ENCODE measurements around the gene RASD2.
"Not testable (repeated sequence)": the region's sequence is repeated elsewhere in the genome, so short reads cannot be mapped to it uniquely, and the experiment has no call there.

The RASD2 gene, protein sequence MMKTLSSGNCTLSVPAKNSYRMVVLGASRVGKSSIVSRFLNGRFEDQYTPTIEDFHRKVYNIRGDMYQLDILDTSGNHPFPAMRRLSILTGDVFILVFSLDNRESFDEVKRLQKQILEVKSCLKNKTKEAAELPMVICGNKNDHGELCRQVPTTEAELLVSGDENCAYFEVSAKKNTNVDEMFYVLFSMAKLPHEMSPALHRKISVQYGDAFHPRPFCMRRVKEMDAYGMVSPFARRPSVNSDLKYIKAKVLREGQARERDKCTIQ

GRCh38 chr22:35540595-35541253 lies at the start of gene RASD2:
RASD2 (plus strand) TSS chr22:35540831; CDS start chr22:35546810, 5,979 bp downstream.
- ChIA-PET POLR2A (ENCODE audit: low non-redundant PET) (no interaction called here), CTCF (interaction anchor here (0.7 kb wide), 1 partner anchor 9 kb away, joined by 3 read pairs; no protein-coding TSS in a partner anchor)
- H3K27ac ChIP-seq: peak within 1 kb of the TSS; percentile 11; the same call in 1 of the 2 replicates
- DNase-seq (ENCODE audit: low spot score): peak; percentile 8
- no peak for TF ChIP-seq CTCF (conservative IDR thresholded peaks at IDR 0.05; ENCODE audit: low read depth)

DNA sequence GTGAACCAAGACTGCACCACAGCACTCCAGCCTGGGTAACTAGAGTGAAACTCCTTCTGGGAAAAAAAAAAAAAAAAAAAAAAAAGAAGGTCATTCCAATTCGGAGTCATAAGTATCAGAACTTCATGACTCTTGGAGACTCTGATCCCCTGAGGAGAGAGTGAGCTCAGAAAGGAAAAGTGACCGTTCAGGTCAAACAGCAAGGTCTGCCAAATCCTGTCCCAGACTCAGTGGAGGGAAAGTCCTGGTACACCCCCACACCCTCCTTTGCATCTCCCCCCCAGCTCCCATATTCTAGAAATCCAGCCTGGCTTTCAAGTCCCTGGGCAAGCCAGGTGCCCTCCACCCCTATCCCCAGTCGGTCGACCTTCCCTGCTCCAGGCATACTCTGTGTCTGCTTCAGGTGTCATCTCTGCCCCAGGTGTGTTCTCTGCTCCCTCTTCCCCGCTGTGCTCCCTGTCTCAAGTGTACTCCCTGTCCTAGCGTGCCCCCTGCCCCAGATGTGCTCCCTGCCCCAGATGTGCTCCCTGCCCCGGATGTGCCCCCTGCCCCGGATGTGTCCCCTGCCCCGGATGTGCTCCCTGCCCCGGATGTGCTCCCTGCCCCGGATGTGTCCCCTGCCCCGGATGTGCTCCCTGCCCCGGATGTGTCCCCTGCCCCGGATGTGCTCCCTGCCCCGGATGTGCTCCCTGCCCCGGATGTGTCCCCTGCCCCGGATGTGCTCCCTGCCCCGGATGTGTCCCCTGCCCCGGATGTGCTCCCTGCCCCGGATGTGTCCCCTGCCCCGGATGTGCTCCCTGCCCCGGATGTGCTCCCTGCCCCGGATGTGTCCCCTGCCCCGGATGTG lies 49.3 kb upstream of the RASD2 start:
- not testable (repeated sequence) for H3K27ac ChIP-seq; DNase-seq (ENCODE audit: low spot score)
- ChIA-PET POLR2A (ENCODE audit: low non-redundant PET) (interaction anchor here (0.7 kb wide), 1 partner anchor 131 kb away, joined by 6 read pairs; no protein-coding TSS in a partner anchor), CTCF (interaction anchor here (0.6 to 0.7 kb wide), 2 partner anchors 130 to 1810 kb away, joined by 4 to 7 read pairs; no protein-coding TSS in a partner anchor)

- no peak overlapping the region for H3K27ac ChIP-seq
- no peak for DNase-seq (ENCODE audit: low spot score)
- no peak for TF ChIP-seq CTCF (conservative IDR thresholded peaks at IDR 0.05; ENCODE audit: low read depth)
- CTCF ChIA-PET: no interaction called here
- POLR2A ChIA-PET (ENCODE audit: low non-redundant PET): no interaction called here
These were observed 48.7 kb upstream of the RASD2 start for GRCh38 chr22:35491908-35492380.

DNA sequence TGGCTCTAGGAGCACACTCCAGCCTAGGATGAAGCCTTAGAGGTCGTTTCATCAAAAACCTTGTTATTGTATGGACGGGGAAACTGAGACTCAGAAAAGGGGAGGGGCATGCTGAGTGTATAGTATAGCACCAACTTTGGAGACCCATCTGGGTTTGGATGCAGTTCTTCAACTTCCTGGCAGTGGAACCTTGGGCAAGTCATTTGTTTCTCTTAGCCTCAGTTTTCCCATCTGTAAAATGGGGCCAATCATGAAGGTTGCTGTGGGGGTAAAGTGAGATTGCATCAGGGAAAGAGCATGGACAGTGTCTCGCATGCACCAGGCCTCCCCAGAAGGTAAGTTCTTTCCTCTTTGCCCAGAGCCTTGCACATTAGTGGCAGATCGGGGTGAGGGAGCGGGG lies 47.6 kb upstream of the RASD2 start:
- POLR2A ChIA-PET (ENCODE audit: low non-redundant PET): no interaction called here
- TF ChIP-seq CTCF (conservative IDR thresholded peaks at IDR 0.05; ENCODE audit: low read depth): no peak
- no peak overlapping the region for H3K27ac ChIP-seq
- DNase-seq (ENCODE audit: low spot score): no peak
- CTCF ChIA-PET: no interaction called here

- DNase-seq (ENCODE audit: low spot score); CTCF ChIA-PET; POLR2A ChIA-PET (ENCODE audit: low non-redundant PET); H3K27ac ChIP-seq: not testable (repeated sequence)
These were observed 44.9 kb upstream of the RASD2 start for GRCh38 chr22:35495711-35496110.

GRCh38 chr22:35496768-35497312 lies 43.8 kb upstream of the RASD2 start:
- H3K27ac ChIP-seq: no peak overlapping the region
- POLR2A ChIA-PET (ENCODE audit: low non-redundant PET): no interaction called here
- no peak for DNase-seq (ENCODE audit: low spot score)
- TF ChIP-seq CTCF (conservative IDR thresholded peaks at IDR 0.05; ENCODE audit: low read depth): no peak
- CTCF ChIA-PET: no interaction called here
